Ishikawa (cell line): ENCODE results near the gene LYZL1.

Source experiments
- CEBPB ChIP-seq: IDR thresholded peaks from 2 replicates; pipeline ENCODE4 v1.6.1; 2012
- CREB1 ChIP-seq: IDR thresholded peaks from 2 replicates; pipeline ENCODE4 v1.6.1; 2012; ENCODE audit warnings: low read depth
- EGR1 ChIP-seq: IDR thresholded peaks from 2 replicates; pipeline ENCODE4 v1.6.1; 2012
- EP300 ChIP-seq: IDR thresholded peaks from 2 replicates; pipeline ENCODE4 v1.6.1; 2012; ENCODE audit warnings: borderline replicate concordance
- FOXM1 ChIP-seq: IDR thresholded peaks from 2 replicates; pipeline ENCODE4 v1.6.1; 2012; ENCODE audit warnings: low read depth, borderline replicate concordance
- NFIC ChIP-seq: IDR thresholded peaks from 2 replicates; pipeline ENCODE4 v1.6.1; 2012
- RAD21 ChIP-seq: IDR thresholded peaks from 2 replicates; pipeline ENCODE4 v1.6.1; 2012; ENCODE audit warnings: low read depth
- TAF1 ChIP-seq: IDR thresholded peaks from 2 replicates; pipeline ENCODE4 v1.6.1; 2012; ENCODE audit warnings: low read depth, mild to moderate bottlenecking
- TCF12 ChIP-seq: IDR thresholded peaks from 2 replicates; pipeline ENCODE4 v1.6.1; 2012; ENCODE audit warnings: low read depth
- TEAD4 ChIP-seq: IDR thresholded peaks from 2 replicates; pipeline ENCODE4 v1.6.1; 2012
- YY1 ChIP-seq: IDR thresholded peaks from 2 replicates; pipeline ENCODE4 v1.6.1; 2012; ENCODE audit warnings: low read depth
- ZBTB7A ChIP-seq: IDR thresholded peaks from 2 replicates; pipeline ENCODE4 v1.6.1; 2012; ENCODE audit warnings: low read depth
- TF ChIP-seq, protein P1 (sequence below): IDR thresholded peaks from 2 replicates; pipeline ENCODE4 v1.6.1; 2012
- TF ChIP-seq, protein P2 (sequence below): IDR thresholded peaks from 2 replicates; pipeline ENCODE4 v1.6.1; 2012
- TF ChIP-seq, protein P3 (sequence below): IDR thresholded peaks from 2 replicates; pipeline ENCODE4 v1.6.1; 2012; ENCODE audit warnings: low read depth, mild to moderate bottlenecking

Gene LYZL1

DNA sequence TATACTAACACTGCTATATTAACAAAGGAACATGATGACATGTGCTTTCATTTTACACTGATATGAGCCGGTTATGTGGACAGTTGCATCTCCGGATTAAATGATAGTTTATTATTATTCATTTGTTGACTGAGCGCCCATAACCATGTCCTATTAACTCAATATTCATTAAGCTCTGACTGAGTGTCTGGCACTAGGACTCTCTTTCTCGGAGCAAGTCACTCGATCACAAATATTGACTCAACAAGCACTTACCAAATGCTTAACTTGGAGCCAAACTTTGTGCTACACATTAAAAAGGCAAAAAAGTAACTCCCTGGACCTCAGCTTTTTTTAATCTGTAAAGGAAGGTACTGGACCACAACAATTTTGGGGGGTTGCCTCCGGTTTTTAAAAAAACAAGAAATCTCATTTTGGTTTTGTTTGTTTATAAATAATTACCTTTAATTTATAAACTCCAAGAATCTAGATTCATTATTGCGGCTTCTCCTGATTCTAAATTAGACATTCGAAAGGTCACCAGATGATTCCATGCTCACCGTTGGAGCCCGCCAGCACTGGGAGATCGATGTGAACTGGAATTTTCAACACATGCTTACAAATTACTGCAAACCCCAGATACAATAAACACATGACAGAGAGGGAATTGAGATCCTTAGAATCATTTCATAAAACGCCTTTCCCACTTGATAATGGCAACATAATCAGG is 8.9 kb upstream of the LYZL1 start:
- TF ChIP-seq TEAD4 (no peak), YY1 (no peak), EP300 (no peak), TCF12 (no peak), NFIC (no peak), RAD21 (no peak), FOXM1 (no peak), EGR1 (no peak), TAF1 (no peak), CREB1 (no peak), CEBPB (no peak), ZBTB7A (no peak)
- TF ChIP-seq, protein P1, sequence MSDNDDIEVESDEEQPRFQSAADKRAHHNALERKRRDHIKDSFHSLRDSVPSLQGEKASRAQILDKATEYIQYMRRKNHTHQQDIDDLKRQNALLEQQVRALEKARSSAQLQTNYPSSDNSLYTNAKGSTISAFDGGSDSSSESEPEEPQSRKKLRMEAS: no peak
- TF ChIP-seq, protein P2, sequence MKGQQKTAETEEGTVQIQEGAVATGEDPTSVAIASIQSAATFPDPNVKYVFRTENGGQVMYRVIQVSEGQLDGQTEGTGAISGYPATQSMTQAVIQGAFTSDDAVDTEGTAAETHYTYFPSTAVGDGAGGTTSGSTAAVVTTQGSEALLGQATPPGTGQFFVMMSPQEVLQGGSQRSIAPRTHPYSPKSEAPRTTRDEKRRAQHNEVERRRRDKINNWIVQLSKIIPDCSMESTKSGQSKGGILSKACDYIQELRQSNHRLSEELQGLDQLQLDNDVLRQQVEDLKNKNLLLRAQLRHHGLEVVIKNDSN: no peak
- TF ChIP-seq, protein P3, sequence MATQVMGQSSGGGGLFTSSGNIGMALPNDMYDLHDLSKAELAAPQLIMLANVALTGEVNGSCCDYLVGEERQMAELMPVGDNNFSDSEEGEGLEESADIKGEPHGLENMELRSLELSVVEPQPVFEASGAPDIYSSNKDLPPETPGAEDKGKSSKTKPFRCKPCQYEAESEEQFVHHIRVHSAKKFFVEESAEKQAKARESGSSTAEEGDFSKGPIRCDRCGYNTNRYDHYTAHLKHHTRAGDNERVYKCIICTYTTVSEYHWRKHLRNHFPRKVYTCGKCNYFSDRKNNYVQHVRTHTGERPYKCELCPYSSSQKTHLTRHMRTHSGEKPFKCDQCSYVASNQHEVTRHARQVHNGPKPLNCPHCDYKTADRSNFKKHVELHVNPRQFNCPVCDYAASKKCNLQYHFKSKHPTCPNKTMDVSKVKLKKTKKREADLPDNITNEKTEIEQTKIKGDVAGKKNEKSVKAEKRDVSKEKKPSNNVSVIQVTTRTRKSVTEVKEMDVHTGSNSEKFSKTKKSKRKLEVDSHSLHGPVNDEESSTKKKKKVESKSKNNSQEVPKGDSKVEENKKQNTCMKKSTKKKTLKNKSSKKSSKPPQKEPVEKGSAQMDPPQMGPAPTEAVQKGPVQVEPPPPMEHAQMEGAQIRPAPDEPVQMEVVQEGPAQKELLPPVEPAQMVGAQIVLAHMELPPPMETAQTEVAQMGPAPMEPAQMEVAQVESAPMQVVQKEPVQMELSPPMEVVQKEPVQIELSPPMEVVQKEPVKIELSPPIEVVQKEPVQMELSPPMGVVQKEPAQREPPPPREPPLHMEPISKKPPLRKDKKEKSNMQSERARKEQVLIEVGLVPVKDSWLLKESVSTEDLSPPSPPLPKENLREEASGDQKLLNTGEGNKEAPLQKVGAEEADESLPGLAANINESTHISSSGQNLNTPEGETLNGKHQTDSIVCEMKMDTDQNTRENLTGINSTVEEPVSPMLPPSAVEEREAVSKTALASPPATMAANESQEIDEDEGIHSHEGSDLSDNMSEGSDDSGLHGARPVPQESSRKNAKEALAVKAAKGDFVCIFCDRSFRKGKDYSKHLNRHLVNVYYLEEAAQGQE: no peak

GRCh38 chr10:29280488-29280840 is 8.4 kb upstream of the LYZL1 start:
- TF ChIP-seq RAD21: no peak
- TF ChIP-seq, protein P2: no peak
- TF ChIP-seq TAF1: no peak
- TF ChIP-seq, protein P3: no peak

GRCh38 chr10:29285624-29286051 is 3.2 kb upstream of the LYZL1 start:
- TF ChIP-seq, protein P1: no peak
- TF ChIP-seq RAD21 (no peak), YY1 (no peak), NFIC (no peak), EP300 (no peak), CEBPB (no peak), ZBTB7A (no peak), TCF12 (no peak), TEAD4 (no peak), EGR1 (no peak), CREB1 (no peak), FOXM1 (no peak), TAF1 (no peak)
- TF ChIP-seq, protein P2: no peak
- TF ChIP-seq, protein P3: no peak

DNA sequence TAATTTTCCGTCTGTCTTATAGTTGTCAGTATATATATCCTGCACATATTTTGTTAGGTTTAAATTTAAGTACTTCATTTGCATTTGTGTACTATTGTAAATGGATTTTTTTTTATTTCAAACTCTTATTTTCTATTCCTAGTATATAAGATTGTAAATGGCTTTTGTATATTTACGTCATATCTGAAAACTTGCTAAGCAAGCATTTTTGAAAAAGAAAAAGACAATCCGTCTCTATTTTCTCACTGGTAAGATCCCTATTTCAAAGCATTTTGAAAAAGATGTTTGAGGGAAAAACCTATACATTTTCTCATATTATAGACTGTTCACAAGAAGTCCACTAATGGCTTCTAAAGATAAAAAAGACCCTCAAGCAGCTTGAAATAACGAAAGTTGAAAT is 1.2 kb upstream of the LYZL1 start:
- no peak for TF ChIP-seq RAD21
- no peak for TF ChIP-seq TAF1
- TF ChIP-seq CEBPB: no peak
- TF ChIP-seq, protein P3: no peak
- TF ChIP-seq, protein P2: no peak
- TF ChIP-seq EGR1: no peak
- no peak for TF ChIP-seq FOXM1
- TF ChIP-seq, protein P1: no peak
- TF ChIP-seq TEAD4: no peak
- no peak for TF ChIP-seq NFIC
- no peak for TF ChIP-seq EP300
